DMS53 treated with DMSO at 0.1 percent for 48 hours (cell line): Measurements from ENCODE around the gene C11orf91.
"Not testable (repeated sequence)": the region's sequence is repeated elsewhere in the genome, so short reads cannot be mapped to it uniquely, and the experiment has no call there.

ENCODE experiments used
- DNase-seq: peaks from one replicate; lab custom pipeline; 2025; ENCODE audit not compliant: unreplicated experiment; lab: John Stamatoyannopoulos, UW

Gene C11orf91

GRCh38 chr11:33672273-33672672, 28.4 kb downstream of the C11orf91 start:
- DNase-seq, result no peak

- DNase-seq, result no peak
Observed at GRCh38 chr11:33670250-33671011, 30.2 kb downstream of the C11orf91 start.

DNA sequence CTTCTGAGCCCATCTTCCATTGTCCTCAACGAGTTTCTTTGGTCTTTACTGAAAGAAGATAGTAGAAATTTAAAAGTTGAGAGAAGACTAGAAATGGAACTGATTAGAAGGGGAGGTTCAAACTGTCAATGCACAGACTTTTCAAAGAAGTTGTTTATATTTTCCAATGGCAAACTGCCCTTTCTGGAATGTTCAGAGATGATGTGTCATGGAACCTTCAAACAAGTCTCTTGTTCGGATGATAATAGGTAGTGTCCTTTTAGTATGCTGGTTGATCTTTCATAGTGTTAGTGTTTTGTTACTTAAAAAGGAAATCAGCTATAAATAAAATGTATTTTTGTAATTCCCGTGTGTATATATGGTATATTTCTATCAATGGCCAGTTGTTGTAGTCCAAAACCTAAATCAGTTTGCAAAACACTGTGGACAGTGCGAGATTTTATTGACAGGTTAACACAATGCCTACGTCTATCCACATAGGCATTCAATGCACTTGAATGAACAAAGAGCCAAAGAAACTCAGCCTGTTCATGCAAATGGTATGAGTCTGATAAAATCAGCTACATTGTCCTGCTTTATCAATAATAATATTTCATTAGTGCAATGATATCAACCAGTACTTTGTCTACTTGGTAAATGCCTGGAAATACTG, 30.9 kb downstream of the C11orf91 start:
- DNase-seq, result no peak

GRCh38 chr11:33668951-33669596, 31.6 kb downstream of the C11orf91 start:
- DNase-seq, result no peak

DNA sequence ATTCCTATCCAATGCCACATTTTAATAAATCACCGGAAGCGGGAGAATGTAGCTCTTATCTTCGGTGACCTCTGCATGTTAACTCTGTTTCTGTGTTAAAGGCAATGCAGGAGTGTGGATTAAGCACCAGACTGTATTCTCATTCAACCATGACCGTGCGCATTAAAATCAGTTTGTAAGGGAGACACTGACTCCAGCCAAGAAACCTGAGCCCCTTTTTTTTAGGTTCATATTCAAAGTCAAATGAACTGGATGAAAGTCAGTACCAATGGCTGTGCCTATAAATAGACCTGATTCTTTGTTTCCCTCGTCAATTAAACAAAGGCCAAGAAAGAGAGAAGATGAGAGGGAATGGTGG, 32.2 kb downstream of the C11orf91 start:
- DNase-seq, result no peak

- no peak for DNase-seq
Observed at GRCh38 chr11:33667819-33668467, 32.7 kb downstream of the C11orf91 start.

GRCh38 chr11:33665350-33666106, 35.1 kb downstream of the C11orf91 start:
- no peak for DNase-seq

GRCh38 chr11:33664827-33665226, 35.8 kb downstream of the C11orf91 start:
- no peak for DNase-seq

- no peak for DNase-seq
Observed at GRCh38 chr11:33664166-33664565, 36.5 kb downstream of the C11orf91 start.

- DNase-seq, result no peak
Observed at GRCh38 chr11:33663121-33663520, 37.5 kb downstream of the C11orf91 start.

- not testable (repeated sequence) for DNase-seq
Observed at GRCh38 chr11:33661526-33661925, 39.1 kb downstream of the C11orf91 start.

- DNase-seq, result no peak
Observed at GRCh38 chr11:33660962-33661361, 39.7 kb downstream of the C11orf91 start.

DNA sequence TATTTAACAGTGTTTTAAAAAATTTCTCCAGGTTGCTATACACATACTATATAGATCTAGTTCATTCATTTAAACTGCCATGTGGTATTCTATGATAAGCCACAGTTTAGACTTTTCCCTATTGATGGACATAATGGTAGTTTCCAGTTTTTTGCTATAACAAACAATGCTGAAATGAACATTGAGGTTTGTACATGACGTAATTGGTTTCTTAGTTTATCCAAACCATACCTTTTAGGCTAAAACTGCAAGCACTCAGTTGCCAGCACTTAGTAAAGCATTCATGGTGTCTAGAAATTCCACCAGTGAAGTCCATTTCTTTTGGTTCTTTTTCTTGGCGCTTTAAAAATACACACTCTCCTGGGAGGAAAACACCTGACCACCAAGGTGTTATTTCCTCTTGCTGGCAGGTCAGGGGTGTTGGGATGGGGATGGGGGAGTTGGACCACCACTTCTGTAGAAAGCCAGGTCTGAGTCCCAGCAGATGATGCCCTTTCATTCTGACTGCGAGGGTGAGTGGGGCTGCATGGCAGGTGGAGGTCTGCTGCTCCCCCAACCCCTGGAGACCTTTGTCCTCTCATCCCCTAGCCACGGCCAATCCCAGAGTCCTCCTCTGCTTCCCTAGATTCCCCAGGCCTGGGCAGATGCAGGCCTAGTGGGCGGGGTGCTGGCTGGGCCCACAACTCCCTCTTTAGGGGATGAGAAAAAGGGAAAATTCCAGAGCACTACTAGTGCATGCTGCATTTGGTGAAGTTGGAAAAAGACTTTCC, 41.1 kb downstream of the C11orf91 start:
- no peak for DNase-seq

DNA sequence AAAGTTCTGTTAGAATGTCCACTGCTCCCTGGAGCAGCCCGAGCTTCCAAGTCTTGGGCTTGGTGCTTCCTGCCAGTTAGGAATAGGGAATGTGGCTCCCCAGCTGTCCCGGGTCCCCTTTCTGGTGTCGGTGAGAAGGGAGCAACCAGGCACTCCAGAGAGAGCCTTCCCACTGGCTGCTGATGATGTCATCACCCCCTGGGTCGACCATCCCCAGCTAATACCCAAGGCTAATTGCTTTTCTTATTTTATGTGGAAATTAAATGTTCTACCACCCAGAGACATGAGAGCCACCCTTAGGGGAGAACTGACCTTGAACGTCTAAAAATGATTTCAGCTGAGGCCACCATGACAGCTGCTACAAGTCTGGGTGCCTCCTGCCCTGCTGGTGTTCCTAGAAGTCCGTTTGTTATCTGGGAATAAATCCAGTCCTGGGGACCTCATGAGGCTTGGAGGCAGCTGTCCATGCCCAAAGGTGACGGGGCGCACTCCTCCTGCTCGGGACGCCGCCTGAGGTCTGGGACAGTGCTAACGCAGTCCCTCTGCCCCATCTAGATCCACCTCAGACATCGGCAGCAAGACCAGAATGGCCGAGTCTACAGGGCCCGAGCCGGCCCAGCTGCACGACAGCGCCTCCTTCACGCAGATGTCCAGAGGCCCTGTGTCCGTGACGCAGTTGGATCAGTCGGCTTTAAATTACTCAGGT, 42.3 kb downstream of the C11orf91 start:
- no peak for DNase-seq

GRCh38 chr11:33657757-33658156, 42.9 kb downstream of the C11orf91 start:
- no peak for DNase-seq

DNA sequence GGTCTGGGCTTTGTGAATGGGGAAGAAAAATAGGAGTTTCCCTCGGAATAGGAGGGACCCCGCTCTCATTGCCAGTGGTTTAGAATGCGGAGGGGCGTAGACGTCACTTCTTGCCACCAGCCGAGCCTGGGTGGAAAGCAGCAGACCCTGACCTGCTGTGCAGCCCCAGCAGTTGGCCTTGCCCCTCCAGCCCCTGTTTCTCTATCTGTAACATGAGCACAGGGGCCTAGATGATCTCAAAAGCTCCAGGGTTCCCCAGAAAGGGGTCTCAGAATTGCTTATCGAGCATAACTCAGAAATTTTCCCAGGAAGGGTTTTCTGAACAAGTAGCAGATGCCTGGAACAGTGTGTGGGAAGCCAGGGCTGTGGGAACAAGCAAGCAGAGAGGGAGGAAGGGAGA, 43.9 kb downstream of the C11orf91 start:
- no peak for DNase-seq

DNA sequence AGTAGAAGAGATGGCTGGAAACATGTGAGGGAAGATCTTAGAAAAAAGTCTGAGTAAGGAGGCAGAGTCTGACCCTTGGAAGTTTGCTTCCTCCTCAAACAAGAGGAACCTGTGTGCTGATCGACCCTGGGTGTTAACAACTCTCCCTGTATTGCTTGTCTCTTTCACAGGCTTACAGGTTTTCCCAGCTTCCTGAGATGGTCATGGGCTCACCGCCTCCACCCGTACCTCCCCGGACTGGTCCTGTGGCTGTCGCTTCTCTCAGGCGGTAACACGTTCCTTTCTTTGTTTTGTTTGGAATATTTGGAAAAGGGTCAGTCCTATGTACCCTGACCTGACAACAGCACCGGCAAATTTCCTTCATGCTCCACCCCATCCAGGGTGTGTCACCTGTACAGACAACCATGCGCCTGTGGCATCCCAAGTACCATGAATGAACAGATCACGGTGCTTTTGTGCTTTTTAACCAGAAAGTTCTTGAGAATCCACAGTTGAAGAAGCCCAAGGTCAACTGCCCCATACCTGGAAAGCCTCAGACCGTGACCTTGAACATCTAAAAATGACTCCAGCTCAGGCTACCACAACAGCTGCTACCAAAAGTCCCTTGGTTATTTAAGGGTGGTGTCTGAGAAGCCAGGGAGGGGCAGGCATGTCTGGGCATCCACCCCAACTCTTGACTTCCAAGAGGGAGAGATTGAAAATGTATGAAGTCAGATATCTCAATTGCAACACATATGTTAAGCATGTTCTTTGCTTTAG, 44.6 kb downstream of the C11orf91 start:
- no peak for DNase-seq

DNA sequence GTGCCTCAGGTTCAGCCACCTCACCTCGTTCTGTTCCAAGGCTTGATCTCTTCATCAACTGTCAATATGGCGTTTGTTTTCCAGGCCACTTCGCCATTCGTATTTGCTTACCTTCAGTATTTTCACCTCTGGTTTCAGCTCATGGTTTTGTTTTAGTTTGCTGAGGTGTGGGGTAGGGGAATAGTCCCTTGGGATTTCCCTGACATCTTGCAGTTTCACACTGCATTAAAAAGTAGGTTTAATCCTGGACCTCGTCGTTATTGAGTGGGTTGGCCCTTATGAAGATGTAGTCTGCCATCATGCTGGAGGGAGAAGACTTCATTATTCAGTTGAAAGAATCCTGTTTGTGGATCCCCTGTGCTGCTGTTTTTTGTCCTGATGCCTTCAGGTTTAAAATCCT, 46.0 kb downstream of the C11orf91 start:
- no peak for DNase-seq

DNA sequence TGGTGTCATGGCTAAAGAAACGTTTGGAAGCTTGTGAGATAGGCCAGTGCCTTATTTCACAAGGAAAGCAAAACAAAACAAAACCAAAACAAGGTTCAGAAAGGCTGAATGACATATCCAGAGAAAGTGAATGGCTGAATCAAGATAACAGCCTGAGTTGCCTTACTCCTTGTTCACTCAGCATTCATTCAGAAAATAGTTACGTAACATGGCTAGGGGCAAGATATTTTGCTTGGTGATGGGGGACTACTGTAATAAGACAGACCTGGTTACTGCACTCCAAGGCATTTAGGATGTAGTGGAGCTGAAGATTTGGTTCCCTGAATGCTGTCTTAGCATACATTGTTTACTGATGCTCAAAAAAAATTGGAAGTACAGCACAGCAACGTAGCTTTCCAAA, 47.7 kb downstream of the C11orf91 start:
- DNase-seq, result no peak
